Stimulated activated CD4-positive, alpha-beta T cell treated with anti-CD3 and anti-CD28 coated beads, Interleukin-15, amount 100 ng/mL, for 1 hour (primary cell): ENCODE measurements around the gene ZNRF1.
"Not testable (repeated sequence)": the region's sequence is repeated elsewhere in the genome, so short reads cannot be mapped to it uniquely, and the experiment has no call there.

Experiments used
- DNase-seq, 2 donors: peaks; one replicate each; pipeline ENCODE4 v3.0.0-alpha.2; 2020; ENCODE audit warnings: low read depth in 1 of 2, low spot score in 1 of 2

The ZNRF1 gene

DNA sequence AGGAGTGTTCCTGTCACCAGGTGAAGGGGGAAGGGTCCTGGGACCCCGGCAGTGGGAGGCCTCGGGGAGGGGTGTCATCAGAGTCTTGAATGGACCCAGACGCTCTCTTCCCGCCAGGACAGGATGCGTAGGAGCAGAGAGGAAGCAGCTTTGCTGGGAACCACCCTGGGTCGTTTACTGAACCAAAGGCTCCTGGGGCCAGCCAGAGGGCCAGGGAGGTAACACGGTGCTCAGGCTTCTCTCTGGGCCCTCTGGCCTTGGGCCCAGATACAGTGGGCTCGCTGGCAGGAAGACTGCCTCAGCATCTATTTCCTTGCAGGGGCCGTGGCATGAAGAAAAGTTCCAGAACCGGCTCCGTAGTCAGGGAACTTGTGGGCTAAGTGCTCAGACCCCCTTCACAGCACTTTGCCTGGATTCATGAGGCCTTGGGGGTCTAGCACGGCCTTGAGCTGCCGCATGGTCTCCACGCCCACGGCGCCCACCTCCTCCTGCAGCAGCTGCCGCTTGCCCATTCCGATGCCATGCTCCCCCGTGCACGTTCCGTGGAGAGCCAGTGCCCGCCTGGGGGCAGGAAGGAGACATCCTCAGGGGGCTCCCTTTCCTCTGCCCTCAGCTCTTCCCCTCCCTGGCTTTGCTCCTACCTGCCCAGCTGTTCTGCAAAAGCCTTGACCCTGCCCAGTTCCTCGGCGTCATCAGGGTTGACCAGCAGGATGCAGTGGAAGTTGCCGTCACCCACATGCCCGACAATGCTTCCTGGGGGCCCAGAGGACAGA lies 113.3 kb downstream of the ZNRF1 start:
- no peak for DNase-seq

DNA sequence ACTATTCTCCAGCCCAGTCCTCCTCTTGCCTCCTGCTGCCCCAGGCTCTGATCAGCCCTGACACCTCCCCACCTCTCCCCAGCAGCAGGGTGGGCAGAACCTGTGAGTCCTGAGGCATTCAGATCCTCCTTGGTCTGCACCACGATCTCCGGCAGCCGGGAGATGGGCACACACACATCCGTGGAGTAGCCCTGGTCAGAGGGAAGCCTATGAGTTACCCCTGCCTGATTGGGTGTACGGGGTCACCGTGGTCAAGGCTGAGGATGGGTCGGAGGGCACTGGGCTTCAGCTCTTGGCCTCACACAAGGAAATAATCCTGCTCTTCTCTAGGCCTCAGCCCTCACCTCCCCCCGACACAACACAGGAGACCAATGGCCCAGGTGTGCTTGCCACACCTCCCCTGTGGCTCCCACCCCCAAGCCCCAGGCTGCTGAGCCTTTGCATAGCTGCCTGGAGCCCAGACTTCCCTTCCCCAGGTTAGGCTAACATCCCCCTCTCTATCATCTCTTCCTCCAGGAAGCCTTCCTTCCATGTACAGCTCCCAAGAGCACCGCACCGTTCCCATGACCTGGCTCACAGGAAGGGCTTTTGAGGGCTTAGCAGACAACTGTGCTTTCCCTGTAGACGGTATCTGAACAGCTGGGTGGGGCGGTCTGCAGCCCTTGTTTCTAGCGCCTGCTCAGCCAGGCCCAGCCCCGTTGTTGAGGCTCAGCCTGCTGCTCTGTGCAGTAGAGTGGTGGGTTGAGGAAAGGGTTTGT lies 114.1 kb downstream of the ZNRF1 start:
- DNase-seq: no peak

- DNase-seq: no peak
Observed at GRCh38 chr16:75113541-75114121, 114.8 kb downstream of the ZNRF1 start.

DNA sequence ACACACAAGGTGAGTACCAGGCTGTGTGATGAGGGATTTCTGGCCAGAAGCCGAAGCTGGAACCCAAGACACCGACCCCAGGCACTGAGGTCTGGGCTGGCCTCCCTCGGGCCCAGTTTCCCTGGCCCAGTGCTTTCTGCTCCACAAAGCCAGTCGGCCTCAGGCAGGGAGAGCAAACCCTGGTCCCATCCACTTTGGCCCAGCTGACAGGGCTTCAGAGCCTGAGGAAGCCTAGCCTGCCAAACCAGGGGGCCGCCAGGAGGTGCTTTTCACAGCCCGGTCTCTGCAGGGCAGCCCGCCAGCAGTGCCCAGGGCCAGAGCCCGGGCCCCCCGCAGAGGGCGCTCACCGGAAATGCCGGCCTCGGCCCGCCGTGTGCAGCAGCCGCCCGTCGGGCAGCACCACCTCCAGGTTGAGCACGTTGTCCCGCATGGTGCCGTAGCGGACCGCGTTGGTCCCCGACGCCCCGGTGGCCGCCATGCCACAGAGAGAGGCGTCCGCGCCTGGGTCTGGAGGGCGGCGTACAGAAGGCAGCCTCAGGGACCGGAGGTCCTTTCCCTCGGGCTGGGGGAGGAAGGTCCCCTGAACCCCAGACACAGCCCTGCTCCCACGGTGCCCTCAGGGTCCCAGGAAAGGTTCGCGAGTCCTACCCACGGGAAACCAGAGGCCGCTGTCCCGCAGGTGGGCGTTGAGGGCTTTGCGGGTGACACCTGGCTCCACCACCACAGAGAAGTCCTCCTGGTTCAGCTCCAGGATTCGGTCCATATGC lies 115.5 kb downstream of the ZNRF1 start:
- DNase-seq: no peak

GRCh38 chr16:75114946-75115825 lies 116.4 kb downstream of the ZNRF1 start:
- no peak for DNase-seq

DNA sequence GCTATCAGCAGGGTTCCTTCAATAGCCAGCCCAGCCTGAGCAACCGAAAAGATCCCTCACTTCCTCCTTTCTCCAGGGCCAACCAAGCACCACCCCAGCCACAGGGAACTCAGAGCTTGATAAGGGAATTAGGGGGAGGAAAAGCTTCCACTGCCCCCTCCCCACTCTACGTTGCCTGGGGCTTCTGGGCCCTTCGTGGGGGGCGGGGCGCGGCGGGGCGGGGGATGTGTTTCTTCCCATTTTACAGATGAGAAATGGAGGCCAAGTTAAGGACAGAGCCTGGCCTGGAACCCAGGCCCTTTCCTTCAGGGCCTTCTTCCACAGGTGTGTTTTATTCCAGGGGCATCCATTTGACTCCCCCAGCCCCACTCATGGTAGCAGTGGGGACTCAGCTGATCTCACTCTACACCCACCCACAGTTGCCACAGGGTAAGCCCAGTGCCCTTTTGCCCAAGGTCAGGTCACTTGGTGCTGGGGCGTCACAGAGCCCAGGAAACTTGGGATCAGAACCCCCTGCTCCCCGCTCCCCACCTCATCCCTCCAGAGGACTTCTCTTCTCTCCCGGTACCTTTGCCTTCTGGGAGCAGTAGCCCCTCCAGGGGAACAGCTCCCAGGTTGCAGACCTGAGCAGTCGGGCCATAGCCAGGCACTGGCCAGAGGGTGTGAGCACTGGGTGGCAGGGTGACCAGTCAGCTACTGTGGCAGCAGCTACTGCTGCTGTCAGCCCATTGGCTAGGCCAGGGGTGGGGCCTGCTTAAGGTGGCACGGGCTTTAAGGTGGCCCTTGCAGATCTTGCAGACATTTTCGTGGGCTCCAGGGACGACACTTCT lies 117.5 kb downstream of the ZNRF1 start, which contains the start of gene LDHD:
LDHD (minus strand) TSS at position 700 of the 830 bp plus-strand sequence; CDS start at position 640, 60 bp downstream.
- DNase-seq: no peak

DNA sequence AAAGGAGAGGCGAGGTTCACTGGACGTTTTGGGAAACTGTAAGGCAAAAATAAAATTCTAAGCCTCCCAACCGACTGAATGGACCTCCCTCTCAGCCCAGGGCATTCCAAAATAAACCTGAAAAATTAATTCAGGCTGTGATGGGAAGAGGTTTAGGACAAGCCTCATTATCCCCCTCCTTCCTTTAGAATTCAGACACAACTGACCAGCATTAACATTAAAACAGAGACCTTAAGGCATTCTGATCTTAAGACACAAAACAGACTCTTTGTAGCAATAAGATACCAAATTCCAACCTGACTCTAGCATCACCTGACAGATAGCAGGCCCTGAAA lies 118.1 kb downstream of the ZNRF1 start:
- no peak for DNase-seq

DNA sequence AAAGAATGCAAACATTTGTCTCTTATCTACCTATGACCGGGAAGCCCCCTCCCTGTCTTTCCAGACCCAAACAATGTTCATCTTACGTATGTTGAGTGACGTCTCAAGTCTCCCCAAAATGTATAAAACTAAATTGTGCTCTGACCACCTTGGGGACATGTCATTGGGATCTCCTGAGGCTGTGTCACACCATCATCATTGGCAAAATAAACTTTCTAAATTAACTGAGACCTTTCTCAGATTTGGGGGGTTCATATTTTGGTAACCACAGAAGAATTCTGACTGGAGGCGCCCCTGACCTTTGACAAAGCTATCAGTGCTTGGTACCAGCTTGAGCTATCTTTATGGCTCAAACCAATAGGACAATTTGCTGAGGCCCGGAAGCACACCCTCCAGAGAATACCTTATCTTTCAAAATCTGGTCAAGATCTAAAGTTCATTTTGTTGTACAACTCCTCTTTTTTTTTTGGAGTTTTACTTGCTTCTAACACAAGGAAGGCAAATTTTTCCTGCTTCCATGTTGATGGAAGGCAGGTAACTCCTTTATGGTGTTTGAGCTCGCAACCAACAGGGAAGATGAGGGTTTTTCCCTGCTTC lies 120.2 kb downstream of the ZNRF1 start:
- no peak for DNase-seq

GRCh38 chr16:75120253-75120652 lies 121.4 kb downstream of the ZNRF1 start:
- no peak for DNase-seq

GRCh38 chr16:75121949-75122568 lies 123.2 kb downstream of the ZNRF1 start:
- no peak for DNase-seq

- DNase-seq: no peak
Observed at GRCh38 chr16:75122609-75123008, 123.8 kb downstream of the ZNRF1 start.

- DNase-seq: no peak
Observed at GRCh38 chr16:75127713-75128415, 129.0 kb downstream of the ZNRF1 start.

DNA sequence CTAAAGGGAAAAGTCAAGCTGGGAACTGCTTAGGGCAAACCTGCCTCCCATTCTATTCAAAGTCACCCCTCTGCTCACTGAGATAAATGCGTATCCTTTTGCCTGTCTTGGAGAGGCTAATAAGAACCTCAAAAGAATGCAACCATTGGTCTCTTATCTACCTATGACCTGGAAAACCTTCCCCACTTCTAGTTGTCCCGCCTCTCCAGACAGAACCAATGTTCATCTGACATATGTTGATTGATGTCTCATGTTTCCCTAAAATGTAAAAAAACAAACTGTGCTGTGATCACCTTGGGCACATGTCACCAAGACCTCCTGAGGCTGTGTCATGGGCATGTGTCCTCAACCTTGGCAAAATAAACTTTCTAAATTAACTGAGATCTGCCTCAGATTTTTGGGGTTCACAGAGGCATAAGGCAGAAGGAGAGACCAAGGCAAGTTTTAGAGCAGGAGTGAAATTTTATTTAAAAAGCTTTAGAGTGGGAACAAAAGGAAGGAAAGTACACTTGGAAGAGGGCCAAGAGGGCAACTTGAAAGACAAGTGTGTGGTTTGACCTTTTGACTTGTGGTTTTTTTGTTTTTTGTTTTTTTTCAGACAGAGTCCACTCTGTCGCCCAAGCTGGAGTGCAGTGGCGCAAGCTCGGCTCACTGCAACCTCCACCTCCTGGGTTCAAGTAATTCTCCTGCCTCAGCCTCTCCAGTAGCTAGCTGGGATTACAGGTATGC lies 130.8 kb downstream of the ZNRF1 start:
- DNase-seq: not testable (repeated sequence)

GRCh38 chr16:75130150-75130771 lies 131.4 kb downstream of the ZNRF1 start:
- DNase-seq: no peak

DNA sequence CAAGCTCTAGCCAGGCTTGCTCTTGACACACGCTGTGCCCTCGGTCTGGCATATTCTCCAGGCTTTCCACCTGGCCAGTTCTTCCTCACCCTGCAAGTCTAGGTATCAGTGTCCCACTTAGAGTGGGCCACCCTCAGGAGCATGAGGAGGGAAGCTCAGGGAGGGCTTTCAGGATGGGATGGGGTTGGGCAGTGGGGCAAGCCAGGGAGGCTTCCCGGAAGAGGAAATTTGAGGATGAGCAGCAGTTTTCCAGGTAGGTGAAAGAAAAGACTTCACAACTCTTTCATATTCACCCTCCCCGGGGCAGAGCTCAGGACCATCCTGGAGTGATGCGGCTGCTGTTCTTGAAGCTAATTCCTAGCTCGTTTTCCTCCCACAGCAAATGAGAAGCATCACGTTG lies 132.3 kb downstream of the ZNRF1 start:
- no peak for DNase-seq

DNA sequence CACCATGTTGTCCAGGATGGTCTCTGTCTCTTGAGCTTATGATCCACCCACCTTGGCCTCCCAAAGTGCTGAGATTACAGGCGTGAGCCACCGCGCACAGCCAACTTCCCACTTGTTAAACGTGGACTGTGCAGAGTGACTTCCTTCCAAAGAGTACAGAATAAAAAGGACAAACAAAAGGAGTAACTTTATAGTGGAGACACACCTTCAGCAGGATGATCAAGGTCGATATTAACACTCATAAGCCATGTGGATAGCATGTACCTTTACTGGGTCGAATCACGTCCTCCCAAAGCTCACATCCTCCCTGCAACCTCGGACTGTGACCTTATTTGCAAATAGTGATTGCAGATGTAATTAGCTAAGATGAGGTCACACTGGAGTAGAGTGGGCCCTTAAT lies 139.4 kb downstream of the ZNRF1 start:
- DNase-seq: no peak

GRCh38 chr16:75138636-75139035 lies 139.8 kb downstream of the ZNRF1 start:
- no peak for DNase-seq
